Immature natural killer cell (primary cell): ENCODE data around the gene GLB1L2. TPM values are rescaled to one million over a fixed set of nuclear protein-coding genes. Genes with fewer than 3 reads are reported as not detected.

Experiments used
- DNase-seq, 3 donors: peaks; one replicate each; pipeline ENCODE4 v3.0.0; 2022; ENCODE audit warnings: mixed read lengths in 1 of 3
- H3K27ac Mint-ChIP-seq, 6 donors: one replicate each; pipeline ENCODE4 v1.8.0; 2020; ENCODE audit warnings: mixed read lengths in 6 of 6, mild to moderate bottlenecking in 5 of 6, inconsistent platforms in 4 of 6, moderate library complexity in 3 of 6
- H3K27me3 Mint-ChIP-seq, 3 donors: one replicate each; pipeline ENCODE4 v1.8.0; 2020 to 2021; ENCODE audit warnings: low read depth in 3 of 3, mild to moderate bottlenecking in 3 of 3, mixed read lengths in 3 of 3, moderate library complexity in 3 of 3, inconsistent platforms in 1 of 3
- H3K36me3 Mint-ChIP-seq, 3 donors: one replicate each; pipeline ENCODE4 v1.8.0; 2020; ENCODE audit warnings: mixed read lengths in 3 of 3, inconsistent platforms in 2 of 3, mild to moderate bottlenecking in 2 of 3
- H3K4me1 Mint-ChIP-seq, 2 donors: one replicate each; pipeline ENCODE4 v1.8.0; 2020; ENCODE audit warnings: inconsistent platforms in 2 of 2, mild to moderate bottlenecking in 2 of 2, mixed read lengths in 2 of 2, moderate library complexity in 1 of 2
- H3K4me3 Mint-ChIP-seq, 5 donors: one replicate each; pipeline ENCODE4 v1.8.0; 2020; ENCODE audit warnings: mild to moderate bottlenecking in 5 of 5, mixed read lengths in 5 of 5, inconsistent platforms in 3 of 5, moderate library complexity in 3 of 5
- H3K9me3 Mint-ChIP-seq, 6 donors: one replicate each; pipeline ENCODE4 v1.8.0; 2020; ENCODE audit warnings: mild to moderate bottlenecking in 6 of 6, mixed read lengths in 6 of 6, inconsistent platforms in 4 of 6, moderate library complexity in 3 of 6
- polyA plus RNA-seq, 3 donors: library from polyadenylated mRNA; unstranded; fragments of 300-500 nt; fragmentation: Illumina TruSeq; gene quantifications; one replicate each; pipeline ENCODE4 v1.2.3, GENCODE V29; 2021

The GLB1L2 gene
- polyA plus RNA-seq, 3 donors from 2014 or later = 1.4 to 1.7 TPM; not detected in 1

DNA sequence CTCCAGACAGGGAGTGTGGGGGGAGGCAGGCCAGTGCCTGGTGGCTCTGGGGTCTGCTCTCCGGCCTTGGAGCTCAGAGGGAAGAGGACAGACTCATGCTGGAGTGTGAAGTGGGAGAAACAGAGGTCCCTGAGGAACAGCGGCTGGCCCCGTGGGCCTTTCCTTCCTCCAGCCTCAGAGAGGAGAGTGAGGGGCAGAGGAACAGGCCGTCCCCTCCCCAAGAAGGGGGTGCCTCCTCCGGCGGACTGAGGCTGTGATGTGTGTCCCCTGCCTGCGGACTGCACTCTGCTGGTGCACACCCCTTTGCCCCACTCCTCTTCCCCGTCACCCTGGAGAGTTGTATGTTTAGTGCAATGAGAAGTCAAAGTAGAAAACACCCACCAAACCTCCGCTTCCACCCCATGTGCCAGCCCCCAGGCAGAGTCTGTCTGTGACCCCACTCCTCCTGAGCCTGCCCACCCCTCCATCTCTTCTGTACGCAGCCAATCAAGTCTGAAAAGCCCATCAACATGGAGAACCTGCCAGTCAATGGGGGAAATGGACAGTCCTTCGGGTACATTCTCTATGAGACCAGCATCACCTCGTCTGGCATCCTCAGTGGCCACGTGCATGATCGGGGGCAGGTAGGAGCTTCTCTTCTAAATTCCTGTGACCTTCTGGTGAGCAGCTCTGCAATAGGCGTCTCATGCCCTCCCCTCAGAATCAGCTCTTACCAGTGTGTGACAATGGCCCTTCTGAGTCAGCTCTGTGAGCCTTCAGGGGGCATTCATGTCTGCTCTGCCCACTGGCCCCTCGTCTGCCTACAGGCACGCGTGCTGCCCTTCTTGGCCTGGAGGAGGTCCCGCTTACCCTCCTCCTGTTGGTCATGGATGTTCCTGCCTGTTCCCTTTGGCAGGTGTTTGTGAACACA lies 39.0 kb downstream of the GLB1L2 start:
- H3K27ac Mint-ChIP-seq = peak overlapping the region in 3 of 6 donors; percentile 28 to 81 (median 30)
- no peak overlapping the region for H3K4me3 Mint-ChIP-seq
- no peaks in the 10 kb centered on the region for H3K36me3 Mint-ChIP-seq
- H3K27me3 Mint-ChIP-seq = peaks cover 4 to 7% (median 5%) of the 10 kb centered on the region in 3 donors
- no peaks in the 10 kb centered on the region for H3K9me3 Mint-ChIP-seq
- DNase-seq = no peak
- H3K4me1 Mint-ChIP-seq = no peaks in the 10 kb centered on the region

GRCh38 chr11:134371436-134372185 lies 39.8 kb downstream of the GLB1L2 start:
- H3K27me3 Mint-ChIP-seq = peaks cover 4 to 7% (median 5%) of the 10 kb centered on the region in 3 donors
- no peaks in the 10 kb centered on the region for H3K36me3 Mint-ChIP-seq
- DNase-seq = no peak
- H3K4me1 Mint-ChIP-seq = no peaks in the 10 kb centered on the region
- peak overlapping the region in 3 of 6 donors; percentile 15 to 30 (median 28) for H3K27ac Mint-ChIP-seq
- H3K4me3 Mint-ChIP-seq = no peak overlapping the region
- H3K9me3 Mint-ChIP-seq = no peaks in the 10 kb centered on the region

DNA sequence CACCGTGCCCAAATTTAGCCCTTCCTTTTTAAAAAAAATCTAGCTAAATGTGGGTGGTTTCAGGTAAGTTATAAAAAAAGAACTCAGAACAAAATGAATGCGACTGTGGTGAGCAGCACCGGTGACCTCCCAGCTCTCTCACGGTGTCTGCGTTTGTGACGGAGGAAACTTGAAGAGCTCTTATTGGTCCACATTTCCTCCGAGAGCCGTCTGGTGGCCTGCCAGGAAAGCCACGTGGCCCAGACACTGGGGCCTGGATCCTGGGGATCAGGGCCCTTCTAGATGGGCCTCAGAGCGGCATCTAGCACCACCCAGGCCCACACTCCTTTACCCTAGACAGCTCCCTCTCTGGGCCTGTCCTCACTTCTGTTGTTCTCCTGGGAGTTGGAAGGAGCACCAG lies 40.7 kb downstream of the GLB1L2 start:
- peaks cover 4 to 7% (median 5%) of the 10 kb centered on the region in 3 donors for H3K27me3 Mint-ChIP-seq
- no peak overlapping the region for H3K4me3 Mint-ChIP-seq
- H3K4me1 Mint-ChIP-seq = no peaks in the 10 kb centered on the region
- no peaks in the 10 kb centered on the region for H3K36me3 Mint-ChIP-seq
- peak overlapping the region in 2 of 6 donors; percentile 16 to 44 for H3K27ac Mint-ChIP-seq
- no peaks in the 10 kb centered on the region for H3K9me3 Mint-ChIP-seq
- DNase-seq = no peak

- Mint-ChIP-seq H3K36me3 (no peaks in the 10 kb centered on the region), H3K9me3 (no peaks in the 10 kb centered on the region), H3K4me1 (no peaks in the 10 kb centered on the region), H3K27ac (peak overlapping the region in 1 of 6 donors; percentile 44), H3K27me3 (peaks cover 4 to 7% (median 5%) of the 10 kb centered on the region in 3 donors), H3K4me3 (no peak overlapping the region)
- DNase-seq = no peak
These were observed 41.2 kb downstream of the GLB1L2 start for GRCh38 chr11:134372961-134373360.

GRCh38 chr11:134373591-134374052 lies 41.8 kb downstream of the GLB1L2 start:
- H3K36me3 Mint-ChIP-seq = peaks cover 0 to 6% (median 0%) of the 10 kb centered on the region in 3 donors
- H3K9me3 Mint-ChIP-seq = no peaks in the 10 kb centered on the region
- DNase-seq = no peak
- peaks cover 4 to 7% (median 5%) of the 10 kb centered on the region in 3 donors for H3K27me3 Mint-ChIP-seq
- no peaks in the 10 kb centered on the region for H3K4me1 Mint-ChIP-seq
- no peak overlapping the region for H3K4me3 Mint-ChIP-seq
- H3K27ac Mint-ChIP-seq = peak overlapping the region in 2 of 6 donors; percentile 16 to 53

GRCh38 chr11:134374171-134374570 lies 42.4 kb downstream of the GLB1L2 start:
- Mint-ChIP-seq H3K36me3 (peaks cover 0 to 7% (median 0%) of the 10 kb centered on the region in 3 donors), H3K27ac (peak overlapping the region in 1 of 6 donors; percentile 16), H3K27me3 (peaks cover 2 to 7% (median 5%) of the 10 kb centered on the region in 3 donors), H3K4me1 (no peaks in the 10 kb centered on the region), H3K9me3 (no peaks in the 10 kb centered on the region), H3K4me3 (no peak overlapping the region)
- no peak for DNase-seq

DNA sequence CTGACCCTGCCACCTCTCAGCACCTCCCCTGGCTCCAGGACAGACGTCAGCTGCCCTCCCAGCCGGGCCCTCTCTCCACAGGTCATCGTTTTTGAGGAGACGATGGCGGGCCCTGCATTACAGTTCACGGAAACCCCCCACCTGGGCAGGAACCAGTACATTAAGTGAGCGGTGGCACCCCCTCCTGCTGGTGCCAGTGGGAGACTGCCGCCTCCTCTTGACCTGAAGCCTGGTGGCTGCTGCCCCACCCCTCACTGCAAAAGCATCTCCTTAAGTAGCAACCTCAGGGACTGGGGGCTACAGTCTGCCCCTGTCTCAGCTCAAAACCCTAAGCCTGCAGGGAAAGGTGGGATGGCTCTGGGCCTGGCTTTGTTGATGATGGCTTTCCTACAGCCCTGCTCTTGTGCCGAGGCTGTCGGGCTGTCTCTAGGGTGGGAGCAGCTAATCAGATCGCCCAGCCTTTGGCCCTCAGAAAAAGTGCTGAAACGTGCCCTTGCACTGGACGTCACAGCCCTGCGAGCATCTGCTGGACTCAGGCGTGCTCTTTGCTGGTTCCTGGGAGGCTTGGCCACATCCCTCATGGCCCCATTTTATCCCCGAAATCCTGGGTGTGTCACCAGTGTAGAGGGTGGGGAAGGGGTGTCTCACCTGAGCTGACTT lies 43.2 kb downstream of the GLB1L2 start:
- Mint-ChIP-seq H3K36me3 (peaks cover 0 to 7% (median 0%) of the 10 kb centered on the region in 3 donors), H3K4me1 (no peaks in the 10 kb centered on the region), H3K4me3 (no peak overlapping the region), H3K27ac (no peak overlapping the region), H3K27me3 (peaks cover 0 to 5% (median 3%) of the 10 kb centered on the region in 3 donors), H3K9me3 (no peaks in the 10 kb centered on the region)
- DNase-seq = no peak

- Mint-ChIP-seq H3K36me3 (peaks cover 0 to 12% (median 6%) of the 10 kb centered on the region in 3 donors), H3K4me3 (no peak overlapping the region), H3K9me3 (no peaks in the 10 kb centered on the region), H3K4me1 (no peaks in the 10 kb centered on the region), H3K27ac (peak overlapping the region in 1 of 6 donors; percentile 45), H3K27me3 (peaks cover 0 to 3% (median 0%) of the 10 kb centered on the region in 3 donors)
- DNase-seq = no peak
These were observed 44.5 kb downstream of the GLB1L2 start for GRCh38 chr11:134376150-134376921.

GRCh38 chr11:134377876-134378275 lies 46.1 kb downstream of the GLB1L2 start:
- H3K36me3 Mint-ChIP-seq = peaks cover 0 to 12% (median 12%) of the 10 kb centered on the region in 3 donors
- no peak overlapping the region for H3K4me3 Mint-ChIP-seq
- H3K4me1 Mint-ChIP-seq = peaks cover 0 to 6% of the 10 kb centered on the region in 2 donors
- peak overlapping the region in 2 of 6 donors; percentile 34 to 53 for H3K27ac Mint-ChIP-seq
- no peak for DNase-seq
- no peaks in the 10 kb centered on the region for H3K9me3 Mint-ChIP-seq
- H3K27me3 Mint-ChIP-seq = no peaks in the 10 kb centered on the region

GRCh38 chr11:134379241-134379640 lies 47.5 kb downstream of the GLB1L2 start:
- H3K9me3 Mint-ChIP-seq = no peaks in the 10 kb centered on the region

DNA sequence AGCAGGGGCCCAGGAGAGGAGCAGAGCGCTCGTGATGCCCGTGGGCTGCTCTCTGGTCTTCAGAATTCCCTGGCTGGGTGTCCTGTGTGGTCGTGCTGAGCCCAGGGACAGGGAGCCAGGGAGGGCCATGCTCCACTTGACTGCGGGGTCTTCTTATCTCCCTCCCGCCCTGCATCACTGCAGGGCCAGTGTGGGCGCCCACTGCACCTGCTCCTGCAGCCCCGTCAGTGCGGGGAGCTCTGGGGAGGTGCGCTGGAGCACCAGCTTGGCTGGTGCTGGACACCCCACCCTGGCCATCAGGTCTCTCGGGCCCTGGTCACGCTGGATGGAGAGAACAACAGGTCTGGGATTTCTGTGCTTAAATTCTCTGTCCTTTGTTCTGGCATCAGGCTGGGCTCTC lies 48.4 kb downstream of the GLB1L2 start:
- peaks cover 0 to 2% (median 2%) of the 10 kb centered on the region in 3 donors for H3K27me3 Mint-ChIP-seq
- no peak overlapping the region for H3K4me3 Mint-ChIP-seq
- DNase-seq = no peak
- H3K4me1 Mint-ChIP-seq = peaks cover 10 to 18% of the 10 kb centered on the region in 2 donors
- peaks cover 4 to 15% (median 12%) of the 10 kb centered on the region in 3 donors for H3K36me3 Mint-ChIP-seq
- peak overlapping the region in 1 of 6 donors; percentile 69 for H3K27ac Mint-ChIP-seq
- no peaks in the 10 kb centered on the region for H3K9me3 Mint-ChIP-seq

More at GRCh38 chr11:134379241-134379640, 47.5 kb downstream of the GLB1L2 start:
- Mint-ChIP-seq H3K4me3 (no peak overlapping the region), H3K4me1 (peaks cover 1 to 8% of the 10 kb centered on the region in 2 donors), H3K27me3 (peaks cover 0 to 2% (median 2%) of the 10 kb centered on the region in 3 donors), H3K36me3 (peaks cover 0 to 15% (median 12%) of the 10 kb centered on the region in 3 donors), H3K27ac (no peak overlapping the region)
- no peak for DNase-seq

GRCh38 chr11:134380785-134381184 lies 49.0 kb downstream of the GLB1L2 start:
- H3K27me3 Mint-ChIP-seq = peaks cover 0 to 2% (median 2%) of the 10 kb centered on the region in 3 donors
- no peak for DNase-seq
- peak overlapping the region in 2 of 6 donors; percentile 35 to 40 for H3K27ac Mint-ChIP-seq
- no peaks in the 10 kb centered on the region for H3K9me3 Mint-ChIP-seq
- peaks cover 4 to 15% (median 12%) of the 10 kb centered on the region in 3 donors for H3K36me3 Mint-ChIP-seq
- H3K4me3 Mint-ChIP-seq = no peak overlapping the region
- peaks cover 15 to 23% of the 10 kb centered on the region in 2 donors for H3K4me1 Mint-ChIP-seq
